Activated naive CD8-positive, alpha-beta T cell treated with anti-CD3 and anti-CD28 coated beads, Interleukin-2, amount 10 ng/mL, durations not matched to agents 7 days and 5 days (primary cell): Measurements from ENCODE around the gene PRLR. TPM values are rescaled to one million over a fixed set of nuclear protein-coding genes. Genes with fewer than 3 reads are reported as not detected.
"Not testable (repeated sequence)": the region's sequence is repeated elsewhere in the genome, so short reads cannot be mapped to it uniquely, and the experiment has no call there.

Experiments used
- ATAC-seq: fragments of 150-1000 bp; cut with Tn5 transposase; one replicate; pipeline ENCODE4 v1.10.0; 2021; ENCODE audit warnings: low read depth, moderate library complexity
- POLR2A ChIA-PET: fragments of 350-600 bp; sonication (Branson Sonifier 250); formaldehyde crosslinking; loops from one replicate; lab custom pipeline; 2021; ENCODE audit warnings: antibody characterized with exemption; lab: Charles Lee
- DNase-seq: peaks from one replicate; pipeline ENCODE4 v3.0.0; 2021
- H3K27ac Mint-ChIP-seq: one replicate; pipeline ENCODE4 v1.8.0; 2022; ENCODE audit warnings: mild to moderate bottlenecking, mixed read lengths
- H3K27me3 Mint-ChIP-seq: one replicate; pipeline ENCODE4 v1.8.0; 2022; ENCODE audit warnings: mild to moderate bottlenecking, moderate library complexity, mixed read lengths
- H3K36me3 Mint-ChIP-seq: one replicate; pipeline ENCODE4 v1.8.0; 2021; ENCODE audit warnings: mild to moderate bottlenecking, mixed read lengths
- H3K4me1 Mint-ChIP-seq: one replicate; pipeline ENCODE4 v1.8.0; 2021; ENCODE audit warnings: mixed read lengths
- H3K4me3 Mint-ChIP-seq: one replicate; pipeline ENCODE4 v1.8.0; 2022; ENCODE audit warnings: mild to moderate bottlenecking, moderate library complexity, mixed read lengths
- H3K9me3 Mint-ChIP-seq: one replicate; pipeline ENCODE4 v1.8.0; 2021; ENCODE audit warnings: mixed read lengths
- total RNA-seq, 2 experiments: library from RNA; stranded (reverse); gene quantifications; one replicate each; pipeline ENCODE4 v1.2.3, GENCODE V29; 2021

The PRLR gene
- total RNA-seq, 2 experiments from 2014 or later = not detected

DNA sequence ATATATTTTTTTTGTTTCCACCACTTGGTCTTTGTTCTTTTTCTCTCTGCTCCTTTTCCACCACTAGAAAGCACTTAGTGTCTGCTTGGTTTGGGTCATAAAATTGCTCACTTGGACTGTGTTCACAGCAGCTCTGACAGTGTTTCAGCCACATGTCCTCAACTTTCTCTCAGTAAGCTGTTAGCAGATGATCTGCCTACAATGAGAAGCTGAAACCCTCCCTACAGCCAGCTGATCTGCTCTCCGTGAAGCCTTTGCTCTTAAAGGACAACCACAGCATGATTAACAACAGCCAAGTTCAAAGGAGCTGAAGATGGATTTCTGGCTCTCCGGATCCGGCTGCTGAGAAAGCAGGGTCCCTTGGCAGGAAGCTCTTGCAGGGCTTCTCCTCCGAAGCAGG lies 31.6 kb downstream of the PRLR start:
- Mint-ChIP-seq H3K36me3 (no peaks in the 10 kb centered on the region), H3K4me3 (no peak overlapping the region), H3K27ac (no peak overlapping the region), H3K27me3 (peaks cover 10% of the 10 kb centered on the region), H3K4me1 (no peaks in the 10 kb centered on the region), H3K9me3 (no peaks in the 10 kb centered on the region)
- DNase-seq (no peak), ATAC-seq (no peak)
- POLR2A ChIA-PET = no interaction called here

DNA sequence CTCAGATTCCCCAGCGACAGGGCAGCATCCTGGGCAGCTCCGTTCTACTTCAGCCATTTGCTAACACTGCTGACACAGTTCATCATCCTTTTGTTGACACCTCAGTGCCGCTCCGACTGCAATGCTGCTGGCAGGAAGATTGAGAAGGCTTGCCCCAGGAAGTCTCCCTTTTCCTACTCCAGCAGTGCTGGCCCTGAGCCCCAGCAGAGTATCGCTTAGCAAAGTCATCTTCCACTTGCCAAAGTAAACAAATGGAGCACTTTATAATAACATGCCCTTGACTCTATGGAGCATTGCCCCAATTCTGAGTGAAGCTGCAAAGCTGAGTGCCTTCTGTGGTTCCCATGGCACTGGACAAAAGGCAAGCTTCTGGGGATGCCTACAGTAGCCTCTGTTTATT lies 32.2 kb downstream of the PRLR start:
- no peak for DNase-seq
- Mint-ChIP-seq H3K4me3 (no peak overlapping the region), H3K4me1 (no peaks in the 10 kb centered on the region), H3K36me3 (no peaks in the 10 kb centered on the region), H3K27me3 (peaks cover 10% of the 10 kb centered on the region), H3K9me3 (no peaks in the 10 kb centered on the region), H3K27ac (no peak overlapping the region)
- POLR2A ChIA-PET = no interaction called here
- ATAC-seq = no peak

DNA sequence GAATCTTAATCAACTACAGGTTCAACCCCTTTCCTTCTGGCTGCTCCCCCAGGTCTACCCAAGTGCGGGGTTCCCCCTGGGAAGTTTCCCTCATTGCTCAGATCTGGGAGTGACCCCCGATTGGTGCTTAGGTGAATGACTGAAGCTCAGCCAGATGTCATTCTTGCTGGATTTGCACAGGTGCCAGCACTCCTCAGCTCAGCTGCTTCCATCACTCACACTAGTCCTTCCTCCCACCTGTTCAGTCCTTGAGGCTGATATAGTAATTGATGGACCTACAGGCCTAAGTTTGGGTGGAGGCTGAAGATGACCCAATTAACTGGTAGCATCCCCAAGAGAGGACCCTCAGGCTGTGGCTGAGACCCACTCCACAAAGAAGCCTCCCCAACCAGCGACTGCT lies 32.9 kb downstream of the PRLR start:
- ATAC-seq = no peak
- no peaks in the 10 kb centered on the region for H3K36me3 Mint-ChIP-seq

DNA sequence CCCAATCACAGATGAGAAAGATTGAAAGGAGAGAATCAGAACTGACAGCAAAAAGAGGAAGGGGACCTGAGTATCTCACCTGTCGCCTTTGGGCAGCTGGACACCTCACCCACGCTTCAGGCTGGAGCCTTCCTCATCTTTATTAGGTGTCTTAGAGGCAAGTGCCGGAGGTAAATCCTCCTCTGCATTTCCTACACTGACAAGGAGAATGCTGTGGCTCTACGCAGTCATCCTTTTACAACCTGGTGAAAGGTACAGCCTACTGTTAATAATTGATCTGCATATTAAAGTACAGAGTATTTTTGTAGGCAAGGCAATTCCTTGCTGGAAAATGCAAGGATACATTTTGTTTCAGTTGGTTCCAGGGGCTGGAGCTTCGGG lies 34.8 kb downstream of the PRLR start:
- H3K4me1 Mint-ChIP-seq = no peaks in the 10 kb centered on the region
- DNase-seq (no peak), ATAC-seq (no peak)
- no peak overlapping the region for H3K27ac Mint-ChIP-seq
- peaks cover 10% of the 10 kb centered on the region for H3K27me3 Mint-ChIP-seq
- POLR2A ChIA-PET = no interaction called here
- no peaks in the 10 kb centered on the region for H3K9me3 Mint-ChIP-seq
- no peaks in the 10 kb centered on the region for H3K36me3 Mint-ChIP-seq
- H3K4me3 Mint-ChIP-seq = no peak overlapping the region

More for the DNA sequence above, 32.9 kb downstream of the PRLR start:
- Mint-ChIP-seq H3K9me3 (no peaks in the 10 kb centered on the region), H3K4me1 (no peaks in the 10 kb centered on the region), H3K4me3 (no peak overlapping the region), H3K27me3 (peaks cover 10% of the 10 kb centered on the region), H3K27ac (no peak overlapping the region)
- no peak for DNase-seq
- POLR2A ChIA-PET = no interaction called here

DNA sequence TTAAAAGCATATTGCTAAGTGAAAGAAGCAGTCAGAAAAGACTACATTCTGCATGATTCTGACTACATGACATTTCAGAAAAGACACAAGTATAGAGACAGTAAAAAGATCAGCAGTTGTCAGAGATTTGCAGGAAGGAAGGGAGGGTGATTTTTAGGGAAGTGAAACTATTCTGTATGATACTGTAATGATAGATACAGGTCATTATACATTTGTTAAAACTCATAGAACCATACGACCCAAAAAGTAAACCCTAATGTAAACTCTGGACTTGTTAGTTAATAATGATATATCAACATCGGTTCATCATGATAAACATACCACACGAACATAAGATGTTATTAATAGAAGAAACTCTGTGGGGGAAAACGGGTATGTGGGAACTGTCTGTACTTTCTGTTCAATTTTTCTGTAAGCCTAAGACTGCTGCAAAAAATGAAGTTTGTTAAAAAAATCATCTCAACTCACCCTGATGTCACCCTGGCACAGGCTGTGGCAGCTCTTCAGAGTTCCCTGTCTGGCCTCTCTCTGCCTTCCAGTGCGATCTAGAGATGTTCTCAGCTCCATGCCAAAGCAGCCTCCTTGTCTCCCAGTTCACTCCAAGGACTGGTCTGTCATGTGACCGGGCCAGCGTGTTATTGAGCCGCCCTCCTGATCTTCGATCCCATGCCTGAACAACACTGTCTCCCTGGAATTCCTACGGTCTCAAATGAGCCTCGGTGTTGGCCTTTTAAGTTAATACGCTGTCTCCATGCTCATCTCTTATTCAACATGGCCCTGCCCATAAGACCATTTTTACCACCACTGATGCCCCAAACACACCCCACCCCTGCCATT lies 35.4 kb downstream of the PRLR start:
- Mint-ChIP-seq H3K4me1 (no peaks in the 10 kb centered on the region), H3K9me3 (no peaks in the 10 kb centered on the region), H3K36me3 (no peaks in the 10 kb centered on the region), H3K27me3 (peaks cover 7% of the 10 kb centered on the region), H3K27ac (no peak overlapping the region), H3K4me3 (no peak overlapping the region)
- ATAC-seq (no peak), DNase-seq (no peak)
- POLR2A ChIA-PET = no interaction called here

DNA sequence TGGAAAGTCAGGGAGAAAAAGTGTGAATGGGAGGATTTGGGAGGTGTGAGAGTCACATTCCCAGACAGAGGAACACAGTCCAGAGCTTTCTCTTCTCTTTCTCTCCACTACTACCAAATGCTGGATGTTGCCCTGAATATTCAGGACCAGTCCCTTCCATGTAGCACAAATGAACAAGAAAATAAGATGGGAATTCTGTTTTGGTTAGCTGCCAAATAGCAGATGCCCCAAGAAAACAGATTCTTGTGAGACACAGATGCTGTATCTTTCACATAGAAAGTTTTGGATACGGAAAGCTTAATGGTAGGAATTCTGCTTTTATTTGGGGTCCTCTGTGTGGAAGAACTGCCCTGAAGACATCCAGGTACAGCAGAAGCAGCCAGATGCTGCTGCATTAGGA lies 37.8 kb downstream of the PRLR start:
- H3K36me3 Mint-ChIP-seq = no peaks in the 10 kb centered on the region
- no peaks in the 10 kb centered on the region for H3K9me3 Mint-ChIP-seq
- DNase-seq = no peak
- no peak overlapping the region for H3K4me3 Mint-ChIP-seq
- ATAC-seq = no peak
- no peak overlapping the region for H3K27ac Mint-ChIP-seq
- peaks cover 2% of the 10 kb centered on the region for H3K27me3 Mint-ChIP-seq
- POLR2A ChIA-PET = no interaction called here
- H3K4me1 Mint-ChIP-seq = no peaks in the 10 kb centered on the region

DNA sequence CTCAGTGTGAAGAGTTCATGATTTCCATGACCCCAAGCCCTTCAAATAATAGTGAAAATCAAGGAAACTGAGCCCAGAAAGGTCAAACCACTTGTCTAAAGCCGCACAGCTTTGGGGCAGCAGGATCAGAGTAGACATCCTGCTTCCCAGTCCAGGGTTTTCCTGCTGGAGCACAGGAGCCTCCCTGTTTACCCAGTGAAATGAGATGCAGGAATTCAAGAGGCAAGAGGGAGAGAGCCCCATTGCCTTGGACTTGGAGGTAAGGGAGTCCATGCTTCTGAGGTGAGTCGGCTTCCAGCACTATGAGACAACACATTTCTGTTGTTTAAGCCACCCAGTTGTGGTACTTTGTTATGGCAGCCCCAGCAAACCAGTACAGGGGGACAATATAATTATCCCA lies 40.5 kb downstream of the PRLR start:
- ATAC-seq, POLR2A ChIA-PET, H3K4me1 Mint-ChIP-seq, H3K4me3 Mint-ChIP-seq, H3K27me3 Mint-ChIP-seq, DNase-seq, H3K9me3 Mint-ChIP-seq, H3K27ac Mint-ChIP-seq, H3K36me3 Mint-ChIP-seq: not testable (repeated sequence)

DNA sequence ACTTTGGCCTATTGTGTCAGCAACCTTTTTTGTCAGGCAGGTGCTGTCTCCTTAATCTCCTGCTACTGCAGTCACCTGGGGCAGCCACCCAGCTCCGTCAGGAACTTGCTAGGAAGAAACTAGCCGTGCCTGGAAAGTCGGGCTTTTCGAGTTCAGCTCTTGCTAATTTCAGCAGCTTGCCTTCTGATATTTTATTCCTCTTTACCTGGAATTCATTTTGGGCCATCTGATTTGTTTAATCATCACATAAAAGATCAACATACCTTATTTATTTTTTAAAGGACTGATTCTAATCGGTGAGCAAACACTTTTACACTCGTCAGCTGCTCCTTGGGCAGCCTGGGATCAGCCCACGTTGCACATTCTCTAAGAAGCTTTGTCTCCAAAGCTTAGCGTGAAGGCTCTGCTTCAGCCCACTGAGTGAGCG lies 42.2 kb downstream of the PRLR start:
- Mint-ChIP-seq H3K9me3 (no peaks in the 10 kb centered on the region), H3K4me1 (no peaks in the 10 kb centered on the region), H3K27ac (no peak overlapping the region), H3K4me3 (no peak overlapping the region), H3K36me3 (no peaks in the 10 kb centered on the region), H3K27me3 (peaks cover 2% of the 10 kb centered on the region)
- POLR2A ChIA-PET = no interaction called here
- DNase-seq (no peak), ATAC-seq (no peak)

DNA sequence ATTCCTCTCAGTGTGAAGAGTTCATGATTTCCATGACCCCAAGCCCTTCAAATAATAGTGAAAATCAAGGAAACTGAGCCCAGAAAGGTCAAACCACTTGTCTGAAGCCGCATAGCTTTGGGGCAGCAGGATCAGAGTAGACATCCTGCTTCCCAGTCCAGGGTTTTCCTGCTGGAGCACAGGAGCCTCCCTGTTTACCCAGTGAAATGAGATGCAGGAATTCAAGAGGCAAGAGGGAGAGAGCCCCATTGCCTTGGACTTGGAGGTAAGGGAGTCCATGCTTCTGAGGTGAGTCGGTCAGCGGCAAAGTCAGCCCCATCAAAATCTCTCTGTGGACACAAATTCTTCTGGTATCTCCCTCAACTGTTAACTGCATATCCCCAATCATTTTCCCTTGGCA lies 42.7 kb downstream of the PRLR start:
- POLR2A ChIA-PET, H3K9me3 Mint-ChIP-seq, H3K27ac Mint-ChIP-seq, DNase-seq, H3K36me3 Mint-ChIP-seq, H3K4me3 Mint-ChIP-seq, H3K4me1 Mint-ChIP-seq, ATAC-seq, H3K27me3 Mint-ChIP-seq: not testable (repeated sequence)

DNA sequence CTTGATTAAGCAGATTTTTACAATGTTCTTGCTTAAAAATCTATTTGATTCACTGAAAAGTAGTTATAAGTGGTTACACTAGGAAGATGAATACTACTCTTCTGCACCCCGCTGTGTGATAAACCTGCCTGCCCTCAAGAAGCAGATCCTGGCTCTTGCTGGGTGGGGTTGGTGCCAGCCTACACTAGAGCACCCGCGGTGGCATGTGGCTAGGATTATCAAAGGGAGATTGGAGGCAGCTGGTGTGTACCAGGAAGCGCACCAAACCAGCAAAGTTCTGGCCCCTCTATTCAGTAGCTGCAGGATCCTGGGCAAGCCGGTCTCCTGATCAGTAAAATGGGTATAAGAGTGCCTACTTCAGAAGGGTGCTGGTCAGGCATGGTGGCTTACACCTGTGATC lies 43.5 kb downstream of the PRLR start:
- no peak for DNase-seq
- H3K36me3 Mint-ChIP-seq = no peaks in the 10 kb centered on the region
- ATAC-seq = no peak
- POLR2A ChIA-PET = no interaction called here
- H3K9me3 Mint-ChIP-seq = no peaks in the 10 kb centered on the region
- H3K27ac Mint-ChIP-seq = no peak overlapping the region
- H3K4me3 Mint-ChIP-seq = no peak overlapping the region
- H3K27me3 Mint-ChIP-seq = no peaks in the 10 kb centered on the region
- no peaks in the 10 kb centered on the region for H3K4me1 Mint-ChIP-seq

DNA sequence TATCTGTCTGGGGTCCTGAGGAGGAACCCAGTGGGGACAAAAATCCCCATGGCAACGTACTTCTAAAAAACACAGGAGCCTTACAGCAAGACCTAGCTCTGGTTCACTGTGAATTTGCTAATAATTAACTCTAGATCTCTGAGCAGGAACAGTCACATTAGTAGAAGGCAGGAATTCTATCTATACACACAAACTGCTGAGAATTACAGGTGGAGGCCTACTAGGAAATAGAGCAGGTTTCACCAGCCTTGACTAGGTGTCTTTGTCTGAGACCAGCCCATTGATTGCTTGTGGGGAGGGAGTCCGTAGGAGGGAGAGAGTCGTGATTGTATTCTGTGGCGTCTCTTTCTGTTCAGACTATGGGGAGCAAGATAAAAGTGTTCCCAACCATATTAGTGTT lies 44.8 kb downstream of the PRLR start:
- POLR2A ChIA-PET = no interaction called here
- H3K4me3 Mint-ChIP-seq = no peak overlapping the region
- no peaks in the 10 kb centered on the region for H3K9me3 Mint-ChIP-seq
- no peaks in the 10 kb centered on the region for H3K27me3 Mint-ChIP-seq
- DNase-seq = no peak
- H3K36me3 Mint-ChIP-seq = no peaks in the 10 kb centered on the region
- H3K27ac Mint-ChIP-seq = no peak overlapping the region
- no peak for ATAC-seq
- no peaks in the 10 kb centered on the region for H3K4me1 Mint-ChIP-seq

DNA sequence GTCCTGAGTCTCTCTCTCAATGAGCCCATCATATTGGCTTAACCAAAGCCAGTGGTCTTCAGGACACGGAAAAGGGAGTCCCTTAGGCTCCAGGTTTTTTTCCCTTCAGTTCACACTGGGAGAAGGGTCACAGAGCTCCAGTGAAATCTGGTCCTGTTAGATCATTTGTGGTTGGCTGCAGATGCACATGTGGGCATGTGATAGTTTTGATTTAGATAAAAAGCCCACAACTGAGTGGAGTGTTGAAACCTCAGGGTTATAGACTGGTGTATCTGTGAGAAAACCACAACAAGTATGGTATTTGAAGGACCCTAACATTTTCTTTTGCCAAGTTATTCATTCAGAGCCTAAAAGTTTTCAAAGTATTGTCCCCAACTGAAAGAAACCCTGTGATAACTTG lies 46.7 kb downstream of the PRLR start:
- no peak overlapping the region for H3K4me3 Mint-ChIP-seq
- ATAC-seq (no peak), DNase-seq (no peak)
- POLR2A ChIA-PET = no interaction called here
- H3K4me1 Mint-ChIP-seq = no peaks in the 10 kb centered on the region
- no peaks in the 10 kb centered on the region for H3K36me3 Mint-ChIP-seq
- no peaks in the 10 kb centered on the region for H3K9me3 Mint-ChIP-seq
- peaks cover 3% of the 10 kb centered on the region for H3K27me3 Mint-ChIP-seq
- no peak overlapping the region for H3K27ac Mint-ChIP-seq

DNA sequence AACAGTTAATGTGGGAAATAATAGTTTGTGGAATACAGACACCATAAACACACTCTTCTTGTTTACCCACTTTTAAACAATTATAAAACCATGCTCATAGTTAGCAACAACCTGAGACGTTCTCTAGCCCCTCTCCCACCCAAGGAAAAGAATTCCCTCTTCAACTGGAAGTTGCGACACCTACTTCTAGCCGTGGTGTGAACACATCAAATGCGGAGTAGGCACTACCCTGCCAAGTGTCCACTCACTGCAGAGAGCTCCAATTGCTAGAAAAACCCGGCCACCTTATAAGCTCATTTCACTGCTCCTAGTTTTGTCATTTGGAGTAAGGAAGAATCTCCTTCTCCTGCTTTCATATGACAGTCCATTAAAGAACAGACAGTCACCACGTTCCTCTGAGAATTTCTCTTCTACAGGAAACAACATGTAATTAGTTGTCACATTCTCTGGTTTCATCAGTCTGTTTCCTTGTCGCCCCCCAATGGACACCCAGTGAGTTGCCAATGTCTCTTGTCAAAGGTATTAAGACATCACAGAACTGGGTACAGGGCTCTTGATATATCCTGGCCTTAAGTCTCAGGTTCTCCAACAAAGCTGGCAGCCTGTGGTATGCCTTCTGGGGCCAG lies 47.3 kb downstream of the PRLR start:
- Mint-ChIP-seq H3K27me3 (peaks cover 3% of the 10 kb centered on the region), H3K4me3 (no peak overlapping the region), H3K27ac (no peak overlapping the region), H3K4me1 (no peaks in the 10 kb centered on the region), H3K9me3 (no peaks in the 10 kb centered on the region), H3K36me3 (no peaks in the 10 kb centered on the region)
- DNase-seq (no peak), ATAC-seq (no peak)
- POLR2A ChIA-PET = no interaction called here

DNA sequence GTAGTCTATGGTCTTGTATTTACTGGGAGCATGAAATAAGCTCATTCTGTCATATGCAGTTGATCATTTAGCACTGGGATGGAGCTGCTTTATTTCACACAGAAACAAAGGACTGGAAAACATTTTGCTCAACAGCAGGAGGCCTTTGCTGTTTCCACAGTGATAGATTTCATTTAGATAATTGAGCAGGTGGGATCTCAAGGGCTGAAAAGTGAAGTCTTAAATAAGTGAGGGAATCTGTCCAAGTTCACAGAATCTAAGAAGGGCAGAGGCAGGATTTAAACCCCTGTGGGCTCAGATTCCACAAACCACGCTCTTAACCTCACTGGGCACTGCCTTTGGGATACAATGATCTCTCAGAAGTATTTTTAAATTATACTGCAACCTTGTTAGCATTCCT lies 47.8 kb downstream of the PRLR start:
- Mint-ChIP-seq H3K36me3 (no peaks in the 10 kb centered on the region), H3K4me1 (no peaks in the 10 kb centered on the region), H3K27ac (no peak overlapping the region), H3K4me3 (no peak overlapping the region), H3K9me3 (no peaks in the 10 kb centered on the region), H3K27me3 (peaks cover 3% of the 10 kb centered on the region)
- ATAC-seq (no peak), DNase-seq (no peak)
- POLR2A ChIA-PET = no interaction called here
